B cell (primary cell): Measurements from ENCODE around the gene SPACA5. TPM values are rescaled to one million over a fixed set of nuclear protein-coding genes. Genes with fewer than 3 reads are reported as not detected.
"Not testable (repeated sequence)": the region's sequence is repeated elsewhere in the genome, so short reads cannot be mapped to it uniquely, and the experiment has no call there.

Experiments used
- ATAC-seq: fragments of 200-7000 bp; cut with Tn5 transposase; one replicate; pipeline ENCODE4 v1.10.0; 2021; ENCODE audit warnings: low read depth, mild to moderate bottlenecking, moderate number of reproducible peaks, moderate library complexity
- CTCF ChIA-PET: fragments of 350-600 bp; sonication (Branson Sonifier 250); formaldehyde crosslinking; loops from one replicate; lab custom pipeline; 2021; ENCODE audit warnings: antibody characterized with exemption, inconsistent platforms; lab: Charles Lee
- POLR2A ChIA-PET: fragments of 350-600 bp; sonication (Branson Sonifier 250); formaldehyde crosslinking; loops from one replicate; lab custom pipeline; 2021; ENCODE audit warnings: antibody characterized with exemption; lab: Charles Lee
- DNase-seq: peaks from one replicate; pipeline ENCODE4 v3.0.0; 2013
- H2AFZ ChIP-seq: 2 replicates; pipeline ENCODE4 v1.6.1; 2012; ENCODE audit warnings: mild to moderate bottlenecking, low read depth, low read length; ENCODE audit not compliant: insufficient read depth, poor library complexity, severe bottlenecking
- H3K27ac ChIP-seq, 2 donors: 1 replicate in 1 of 2; 2 replicates in 1 of 2; pipeline ENCODE4 v1.5.1; 2012 to 2013; ENCODE audit warnings: low read length in 2 of 2, mild to moderate bottlenecking in 2 of 2, moderate library complexity in 1 of 2
- H3K27me3 ChIP-seq, 4 experiments: fragments of 200-600 bp in 1 of 4; sonication (generic) in 1 of 4; replicated peaks in 1 of 4; 1 replicate in 2 of 4; 2 replicates in 2 of 4; pipeline versions ENCODE4 v1.6.1 to v1.7.0; 2013 to 2016; ENCODE audit warnings: low read length in 3 of 4, mild to moderate bottlenecking in 2 of 4, mixed read lengths in 1 of 4, moderate library complexity in 1 of 4; ENCODE audit not compliant: insufficient read depth in 4 of 4, control insufficient read depth in 3 of 4; ENCODE audit errors: control extremely low read depth in 1 of 4
- H3K36me3 ChIP-seq, 2 experiments: replicated peaks in 1 of 2; 1 replicate in 1 of 2; 2 replicates in 1 of 2; pipeline versions ENCODE4 v1.6.1 to v1.7.1; 2013; ENCODE audit warnings: low read length in 1 of 2; ENCODE audit not compliant: insufficient read depth in 2 of 2, control insufficient read depth in 1 of 2; ENCODE audit errors: control extremely low read depth in 1 of 2, extremely low read depth in 1 of 2
- H3K4me1 ChIP-seq, 2 donors: fragments of 200-600 bp in 1 of 2; sonication (generic) in 1 of 2; 1 replicate in 1 of 2; 2 replicates in 1 of 2; pipeline versions ENCODE4 v1.5.1 to v1.6.1; 2013 to 2017; ENCODE audit warnings: low read length in 2 of 2; ENCODE audit not compliant: control insufficient read depth in 2 of 2, insufficient read depth in 2 of 2
- H3K4me2 ChIP-seq: replicated peaks from 2 replicates; pipeline ENCODE3; 2012; ENCODE audit warnings: mild to moderate bottlenecking, low read depth, low read length; ENCODE audit not compliant: poor library complexity, severe bottlenecking
- H3K4me3 ChIP-seq, 5 experiments: fragments of 200-600 bp in 1 of 5; sonication (generic) in 1 of 5; 1 replicate in 3 of 5; 2 replicates in 2 of 5; pipeline versions ENCODE4 v1.5.1 to v1.7.0; 2011 to 2016; ENCODE audit warnings: low read length in 4 of 5, mild to moderate bottlenecking in 4 of 5, low read depth in 2 of 5, control low read depth in 1 of 5, moderate library complexity in 1 of 5; ENCODE audit not compliant: insufficient read depth in 1 of 5; ENCODE audit errors: control extremely low read depth in 1 of 5, extremely low read depth in 1 of 5
- H3K79me2 ChIP-seq: fragments of 200-600 bp; sonication (generic); one replicate; pipeline ENCODE4 v1.6.0; 2016; ENCODE audit warnings: low read length; ENCODE audit not compliant: control insufficient read depth, insufficient read depth
- H3K9ac ChIP-seq: fragments of 200-600 bp; sonication (generic); 2 replicates; pipeline ENCODE4 v1.6.1; 2017; ENCODE audit warnings: mild to moderate bottlenecking, low read length, moderate library complexity
- H3K9me3 ChIP-seq, 3 donors: one replicate each; pipeline versions ENCODE4 v1.6.1 to v1.7.1; 2013; ENCODE audit warnings: low read length in 2 of 3; ENCODE audit not compliant: control insufficient read depth in 2 of 3, insufficient read depth in 1 of 3; ENCODE audit errors: control extremely low read depth in 1 of 3
- H4K20me1 ChIP-seq: 2 replicates; pipeline ENCODE4 v1.6.0; 2012; ENCODE audit warnings: mild to moderate bottlenecking, low read length; ENCODE audit not compliant: insufficient read depth, control insufficient read depth, poor library complexity, severe bottlenecking
- H3K27ac Mint-ChIP-seq: one replicate; pipeline ENCODE4 v1.8.0; 2021; ENCODE audit warnings: mixed read lengths
- H3K27me3 Mint-ChIP-seq: one replicate; pipeline ENCODE4 v1.8.0; 2021; ENCODE audit warnings: mixed read lengths
- H3K4me1 Mint-ChIP-seq: one replicate; pipeline ENCODE4 v1.8.0; 2021; ENCODE audit warnings: mixed read lengths
- H3K4me3 Mint-ChIP-seq: one replicate; pipeline ENCODE4 v1.8.0; 2021; ENCODE audit warnings: mixed read lengths
- H3K9me3 Mint-ChIP-seq: one replicate; pipeline ENCODE4 v1.8.0; 2022; ENCODE audit warnings: mixed read lengths; ENCODE audit not compliant: insufficient read depth
- WGBS: methylation state at CpG from one replicate; pipeline ENCODE4 v1.1.5; 2013; ENCODE audit warnings: missing lambda C conversion rate; ENCODE audit not compliant: insufficient coverage; 5-methylcytosine and 5-hydroxymethylcytosine counted together
- intact Hi-C: fragments of 100-400 bp; cut with micrococcal nuclease; formaldehyde crosslinking; loops from one replicate; pipeline ENCODE4 v1.10.0; 2022
- polyA minus RNA-seq: library from RNA; depleted of rRNA, polyadenylated mRNA; stranded (reverse); fragments of >200 nt; gene quantifications from 2 replicates; pipeline ENCODE4 v1.2.3, GENCODE V29; 2012
- polyA plus RNA-seq: library from polyadenylated mRNA; depleted of rRNA; stranded (reverse); fragments of >200 nt; gene quantifications from 2 replicates; pipeline ENCODE4 v1.2.3, GENCODE V29; 2012
- total RNA-seq, 2 donors: library from RNA; stranded (reverse); fragments of 120-200 nt in 1 of 2; gene quantifications; 1 replicate in 1 of 2; 2 replicates in 1 of 2; pipeline versions ENCODE4 v1.2.3 to v1.2.4, GENCODE V29; 2013 to 2022

SPACA5 gene
- total RNA-seq (not detected in 2 replicates), polyA plus RNA-seq (not detected in 2 replicates), polyA minus RNA-seq (not detected in 2 replicates)
- total RNA-seq (2013): not detected

DNA sequence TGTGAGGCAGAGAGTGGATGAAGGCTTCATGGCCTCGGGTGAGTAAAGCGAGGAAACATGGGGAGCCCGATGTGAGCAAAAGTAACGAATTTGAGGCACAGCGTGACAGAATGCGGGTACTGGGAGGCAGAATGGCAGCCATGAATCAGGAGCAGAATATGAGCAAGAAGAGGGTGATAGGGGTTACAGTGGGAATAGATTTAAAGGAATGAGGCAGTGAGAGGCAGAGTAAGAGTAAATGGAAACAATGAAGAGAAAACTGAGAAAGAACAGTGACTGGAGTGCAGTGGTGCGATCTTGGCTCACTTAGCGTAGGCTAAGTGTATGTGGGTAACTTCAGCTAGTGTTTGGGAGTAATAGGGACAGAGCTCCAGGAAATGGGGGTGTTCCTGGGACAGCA, at the start of gene SPACA5:
Gene SPACA5 (plus strand): TSS at position 301 of the 400 bp plus-strand sequence. CDS start 815 bp downstream, outside the sequence.
- H4K20me1 ChIP-seq, ATAC-seq, H3K4me1 ChIP-seq, H3K9me3 ChIP-seq, CTCF ChIA-PET, H3K4me3 ChIP-seq, DNase-seq, H3K9ac ChIP-seq, POLR2A ChIA-PET, H3K27me3 Mint-ChIP-seq, H3K27me3 ChIP-seq, intact Hi-C loops, H3K36me3 ChIP-seq, H3K9me3 Mint-ChIP-seq, H3K4me3 Mint-ChIP-seq, H3K27ac ChIP-seq, H3K4me2 ChIP-seq, H3K27ac Mint-ChIP-seq, H2AFZ ChIP-seq: not testable (repeated sequence)
- peaks cover 17% of the 10 kb centered on the region for H3K4me1 Mint-ChIP-seq
- H3K79me2 ChIP-seq: peaks cover 10% of the 10 kb centered on the region
- WGBS: no CpG with 5 or more reads among the region's 8 CpGs

DNA sequence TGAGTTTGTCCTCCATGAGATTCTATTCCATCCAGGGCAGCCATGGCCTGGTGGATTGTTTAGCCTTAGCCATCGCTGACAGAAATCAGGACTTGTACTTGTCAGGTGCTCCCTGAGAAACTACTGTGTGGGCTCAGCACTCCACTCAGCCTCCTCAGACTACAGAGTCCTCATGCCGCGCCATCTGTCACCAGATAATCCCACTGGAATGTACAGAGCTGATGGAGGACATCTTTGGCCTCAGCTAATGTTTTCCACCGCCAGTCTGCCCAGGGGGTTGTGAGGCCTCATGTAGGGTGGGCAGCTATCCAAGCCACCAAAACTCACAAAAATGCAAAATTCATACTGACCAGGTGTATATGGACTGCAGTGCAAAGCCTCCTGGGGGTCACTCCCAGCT, 48.6 kb upstream of the SPACA5 start:
- H3K27ac Mint-ChIP-seq, H3K27me3 Mint-ChIP-seq, CTCF ChIA-PET: not testable (repeated sequence)

More for the DNA sequence above, 48.6 kb upstream of the SPACA5 start:
- H3K36me3 ChIP-seq, H3K4me3 ChIP-seq, H3K27ac ChIP-seq, H3K4me3 Mint-ChIP-seq, DNase-seq, H2AFZ ChIP-seq, H3K27me3 ChIP-seq, H3K9ac ChIP-seq, ATAC-seq, H3K9me3 Mint-ChIP-seq, H4K20me1 ChIP-seq, H3K4me2 ChIP-seq, H3K4me1 ChIP-seq, POLR2A ChIA-PET, H3K9me3 ChIP-seq, H3K79me2 ChIP-seq, intact Hi-C loops: not testable (repeated sequence)
- no CpG with 5 or more reads among the region's 4 CpGs for WGBS
- peaks cover 17% of the 10 kb centered on the region for H3K4me1 Mint-ChIP-seq
